H9 (cell line): ENCODE data around the gene CHST14. TPM values are rescaled to one million over a fixed set of nuclear protein-coding genes. Genes with fewer than 3 reads are reported as not detected.

Experiments used
- DNase-seq: peaks from one replicate; pipeline ENCODE4 v3.0.0-alpha.2; 2017
- H2AFZ ChIP-seq: one replicate; pipeline ENCODE4 v1.6.1; 2013; ENCODE audit warnings: mild to moderate bottlenecking, low read length, control low read depth, moderate library complexity
- H2AK5ac ChIP-seq: 2 replicates; pipeline ENCODE4 v1.6.1; 2013; ENCODE audit warnings: low read length, control low read depth, mixed read lengths; ENCODE audit not compliant: insufficient read length
- H2BK120ac ChIP-seq: one replicate; pipeline ENCODE4 v1.6.1; 2013; ENCODE audit warnings: low read depth, mild to moderate bottlenecking, low read length, control low read depth, inconsistent platforms; ENCODE audit not compliant: poor library complexity, severe bottlenecking
- H2BK12ac ChIP-seq: 2 replicates; pipeline ENCODE4 v1.6.1; 2013; ENCODE audit warnings: low read length, control low read depth, mixed read lengths, low read depth; ENCODE audit not compliant: insufficient read length
- H2BK15ac ChIP-seq: 2 replicates; pipeline ENCODE4 v1.6.1; 2013; ENCODE audit warnings: low read depth, low read length, control low read depth
- H2BK20ac ChIP-seq: one replicate; pipeline ENCODE4 v1.6.1; 2013; ENCODE audit warnings: low read depth, mild to moderate bottlenecking, low read length, control low read depth, inconsistent platforms; ENCODE audit not compliant: poor library complexity, severe bottlenecking
- H2BK5ac ChIP-seq: 2 replicates; pipeline ENCODE4 v1.6.1; 2013; ENCODE audit warnings: low read length, control low read depth, mixed read lengths; ENCODE audit not compliant: insufficient read length
- H3K14ac ChIP-seq: 2 replicates; pipeline ENCODE4 v1.6.1; 2013; ENCODE audit warnings: low read length, control low read depth; ENCODE audit not compliant: insufficient read depth
- H3K18ac ChIP-seq: 2 replicates; pipeline ENCODE4 v1.6.1; 2013; ENCODE audit warnings: low read depth, mild to moderate bottlenecking, mixed read lengths, low read length, control low read depth; ENCODE audit not compliant: insufficient read length
- H3K23ac ChIP-seq: 2 replicates; pipeline ENCODE4 v1.6.1; 2013; ENCODE audit warnings: low read length, control low read depth, mixed read lengths, low read depth; ENCODE audit not compliant: insufficient read length
- H3K23me2 ChIP-seq: 2 replicates; pipeline ENCODE4 v1.6.1; 2013; ENCODE audit warnings: low read depth, mild to moderate bottlenecking, mixed read lengths, low read length, control low read depth; ENCODE audit not compliant: insufficient read length, poor library complexity, severe bottlenecking
- H3K27ac ChIP-seq: 2 replicates; pipeline ENCODE4 v1.5.1; 2013; ENCODE audit warnings: low read length, control low read depth, mixed read lengths, low read depth; ENCODE audit not compliant: insufficient read length
- H3K27me3 ChIP-seq: 2 replicates; pipeline ENCODE4 v1.6.1; 2013; ENCODE audit warnings: low read length, control low read depth, inconsistent platforms; ENCODE audit not compliant: insufficient read depth
- H3K4ac ChIP-seq: 2 replicates; pipeline ENCODE4 v1.6.1; 2013; ENCODE audit warnings: low read depth, mild to moderate bottlenecking, control low read depth, inconsistent platforms, low read length, moderate library complexity
- H3K4me1 ChIP-seq: 2 replicates; pipeline ENCODE4 v1.6.1; 2013; ENCODE audit warnings: low read length, control low read depth, inconsistent platforms; ENCODE audit not compliant: insufficient read depth
- H3K4me2 ChIP-seq: 2 replicates; pipeline ENCODE4 v1.6.1; 2013; ENCODE audit warnings: low read length, control low read depth, mixed read lengths; ENCODE audit not compliant: insufficient read length, insufficient read depth
- H3K56ac ChIP-seq: 2 replicates; pipeline ENCODE4 v1.6.1; 2013; ENCODE audit warnings: low read depth, mild to moderate bottlenecking, mixed read lengths, low read length, control low read depth; ENCODE audit not compliant: insufficient read length
- H3K79me1 ChIP-seq: 2 replicates; pipeline ENCODE4 v1.6.1; 2013; ENCODE audit warnings: low read depth, mild to moderate bottlenecking, moderate library complexity, low read length, control low read depth, inconsistent platforms; ENCODE audit not compliant: insufficient read depth, poor library complexity, severe bottlenecking
- H3K79me2 ChIP-seq: 2 replicates; pipeline ENCODE4 v1.6.1; 2013; ENCODE audit warnings: low read length, control low read depth, inconsistent platforms; ENCODE audit not compliant: insufficient read depth
- H3K9ac ChIP-seq: 2 replicates; pipeline ENCODE4 v1.6.1; 2013; ENCODE audit warnings: low read length, control low read depth, mixed read lengths; ENCODE audit not compliant: insufficient read length; ENCODE audit errors: extremely low read depth
- H3K9me3 ChIP-seq: one replicate; pipeline ENCODE4 v1.6.1; 2013; ENCODE audit warnings: low read depth, low read length, inconsistent platforms; ENCODE audit not compliant: control insufficient read depth
- H3T11ph ChIP-seq: one replicate; pipeline ENCODE4 v1.6.1; 2013; ENCODE audit warnings: mild to moderate bottlenecking, low read length, control low read depth, inconsistent platforms
- H4K20me1 ChIP-seq: one replicate; pipeline ENCODE4 v1.6.1; 2013; ENCODE audit not compliant: control insufficient read depth, insufficient read length, insufficient read depth
- H4K5ac ChIP-seq: 2 replicates; pipeline ENCODE4 v1.6.1; 2013; ENCODE audit warnings: low read depth, mild to moderate bottlenecking, mixed read lengths, low read length, control low read depth; ENCODE audit not compliant: insufficient read length
- H4K8ac ChIP-seq: replicated peaks from 2 replicates; pipeline ENCODE4 v1.6.1; 2013; ENCODE audit warnings: low read length, control low read depth, mixed read lengths, low read depth; ENCODE audit not compliant: insufficient read length
- H4K91ac ChIP-seq: 2 replicates; pipeline ENCODE4 v1.6.1; 2013; ENCODE audit warnings: low read depth, mild to moderate bottlenecking, moderate library complexity, mixed read lengths, low read length, control low read depth; ENCODE audit not compliant: insufficient read length
- H3K27ac Mint-ChIP-seq, 3 experiments: 2 replicates in 2 of 3; 3 replicates in 1 of 3; pipeline ENCODE4 v1.8.0; 2020 to 2021; ENCODE audit warnings: mixed read lengths in 3 of 3, mild to moderate bottlenecking in 1 of 3, moderate library complexity in 1 of 3
- H3K27me3 Mint-ChIP-seq: 2 replicates; pipeline ENCODE4 v1.8.0; 2021; ENCODE audit warnings: low read depth, mild to moderate bottlenecking, moderate library complexity, mixed read lengths
- H3K36me3 Mint-ChIP-seq, 3 experiments: 2 replicates in 2 of 3; 3 replicates in 1 of 3; pipeline ENCODE4 v1.8.0; 2020 to 2021; ENCODE audit warnings: low read depth in 3 of 3, mixed read lengths in 3 of 3; ENCODE audit not compliant: insufficient read depth in 1 of 3
- H3K4me1 Mint-ChIP-seq, 2 experiments: 2 replicates each; pipeline ENCODE4 v1.8.0; 2020; ENCODE audit warnings: mixed read lengths in 2 of 2
- H3K4me3 Mint-ChIP-seq, 2 experiments: 2 replicates in 1 of 2; 3 replicates in 1 of 2; pipeline ENCODE4 v1.8.0; 2020 to 2021; ENCODE audit warnings: mild to moderate bottlenecking in 2 of 2, mixed read lengths in 2 of 2, moderate library complexity in 1 of 2
- H3K9me3 Mint-ChIP-seq, 2 experiments: 2 replicates in 1 of 2; 3 replicates in 1 of 2; pipeline ENCODE4 v1.8.0; 2020; ENCODE audit warnings: mild to moderate bottlenecking in 2 of 2, mixed read lengths in 2 of 2, moderate library complexity in 1 of 2
- CTCF ChIP-seq: fragments of 200-600 bp; sonication (generic); conservative IDR thresholded peaks from 3 replicates; pipeline ENCODE4 v1.8.0; 2021; ENCODE audit warnings: antibody characterized with exemption, mild to moderate bottlenecking
- WGBS: extraction: QIAGEN DNeasy Blood & Tissue Kit; methylation state at CpG from one replicate; pipeline ENCODE4 v1.1.7; 2013; ENCODE audit warnings: missing lambda C conversion rate, low lambda C conversion rate, mixed read lengths; ENCODE audit not compliant: insufficient read length; ENCODE audit errors: extremely low coverage; 5-methylcytosine and 5-hydroxymethylcytosine counted together
- total RNA-seq: library from RNA; stranded (reverse); gene quantifications from 2 replicates; pipeline ENCODE4 v1.2.1, GENCODE V29; 2021

The CHST14 gene
- total RNA-seq, 1 experiment from 2014 or later = 25.7 TPM

DNA sequence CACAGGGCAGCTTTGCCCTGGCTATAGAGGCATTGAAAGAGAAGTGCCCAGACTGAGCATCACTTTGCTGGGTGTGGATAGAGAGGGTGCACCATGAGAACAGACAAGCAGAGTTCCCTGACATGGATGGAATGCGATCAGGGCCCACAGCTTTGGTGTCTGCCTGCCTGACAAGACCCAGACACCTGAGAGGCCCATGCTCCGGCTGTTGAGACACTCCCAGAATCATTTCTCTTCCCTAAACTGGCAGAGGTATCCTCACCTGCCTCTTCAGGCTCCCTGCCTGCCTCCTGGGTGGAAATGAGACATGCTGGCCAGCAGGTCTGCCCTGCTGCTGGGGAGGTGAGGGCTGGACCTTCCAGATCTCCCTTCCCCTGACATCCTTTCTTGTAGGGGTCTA lies 10.4 kb upstream of the CHST14 start:
- Histone ChIP-seq H2BK20ac (no peak overlapping the region), H4K5ac (no peak overlapping the region), H3K79me1 (peaks cover 10% of the 10 kb centered on the region), H3K4me2 (no peak overlapping the region), H4K91ac (no peak overlapping the region), H3K9ac (no peak overlapping the region), H2BK120ac (no peak overlapping the region), H3K23ac (no peak overlapping the region), H2BK5ac (no peak overlapping the region), H3K4me1 (no peaks in the 10 kb centered on the region), H3K18ac (no peak overlapping the region), H2AFZ (no peak overlapping the region), H3K27me3 (no peaks in the 10 kb centered on the region), H2BK12ac (no peak overlapping the region), H2AK5ac (no peak overlapping the region), H3T11ph (no peak overlapping the region), H3K27ac (no peak overlapping the region), H3K9me3 (no peaks in the 10 kb centered on the region), H4K20me1 (no peaks in the 10 kb centered on the region), H2BK15ac (no peak overlapping the region), H3K79me2 (peaks cover 8% of the 10 kb centered on the region; the same call in 1 of the 2 replicates), H3K56ac (no peak overlapping the region), H3K14ac (no peak overlapping the region), H3K23me2 (no peaks in the 10 kb centered on the region), H3K4ac (no peak overlapping the region), H4K8ac (no peak overlapping the region)
- Mint-ChIP-seq H3K4me3 (no peak overlapping the region), H3K36me3 (peaks cover 16 to 62% (median 43%) of the 10 kb centered on the region in 3 experiments; a peak in 6 of 7 replicates), H3K27me3 (no peaks in the 10 kb centered on the region), H3K4me1 (peaks cover 12 to 14% of the 10 kb centered on the region in 2 experiments), H3K9me3 (no peaks in the 10 kb centered on the region), H3K27ac (no peak overlapping the region)
- TF ChIP-seq CTCF = no peak
- no peak for DNase-seq
- WGBS = no CpG with 5 or more reads among the region's 2 CpGs
